Mononuclear cell (primary cell): ENCODE results near the gene CENPVL2. TPM values are rescaled to one million over a fixed set of nuclear protein-coding genes. Genes with fewer than 3 reads are reported as not detected.

Experiments used
- total RNA-seq: library from RNA; depleted of rRNA; stranded (reverse); fragments of >200 nt; gene quantifications from one replicate; pipeline ENCODE4 v1.2.3, GENCODE V29; 2012

Gene CENPVL2
- total RNA-seq, 1 donor = not detected

Other genes starting within 250 kb of the CENPVL2 start
- gene NUDT11, start 186.2 kb downstream of the CENPVL2 start, total RNA-seq = 1.6 TPM
- not detected for gene CENPVL3, start 63.9 kb downstream of the CENPVL2 start, total RNA-seq
- gene CENPVL1, start 27.7 kb upstream of the CENPVL2 start, total RNA-seq = not detected
- gene GSPT2, start 60.6 kb upstream of the CENPVL2 start, total RNA-seq = 5.2 TPM
- 17.2 TPM for gene MAGED1, start 210.8 kb upstream of the CENPVL2 start, total RNA-seq